ES-I3 (cell line): ENCODE data around the gene PLPP7.

Experiments used
- H3K36me3 ChIP-seq: 2 replicates; pipeline ENCODE4 v1.6.1; 2013; ENCODE audit warnings: mild to moderate bottlenecking, low read length, control low read depth, moderate library complexity; ENCODE audit not compliant: insufficient read depth
- H3K4me1 ChIP-seq: 2 replicates; pipeline ENCODE4 v1.6.1; 2013; ENCODE audit warnings: mild to moderate bottlenecking, control low read depth, low read length; ENCODE audit not compliant: insufficient read depth
- H3K9ac ChIP-seq: 2 replicates; pipeline ENCODE4 v1.6.1; 2013; ENCODE audit warnings: low read depth, mild to moderate bottlenecking, low read length, moderate library complexity
- H3K9me3 ChIP-seq: 2 replicates; pipeline ENCODE4 v1.6.1; 2013; ENCODE audit warnings: mild to moderate bottlenecking, low read length, moderate library complexity; ENCODE audit not compliant: control insufficient read depth, insufficient read depth

Gene PLPP7

DNA sequence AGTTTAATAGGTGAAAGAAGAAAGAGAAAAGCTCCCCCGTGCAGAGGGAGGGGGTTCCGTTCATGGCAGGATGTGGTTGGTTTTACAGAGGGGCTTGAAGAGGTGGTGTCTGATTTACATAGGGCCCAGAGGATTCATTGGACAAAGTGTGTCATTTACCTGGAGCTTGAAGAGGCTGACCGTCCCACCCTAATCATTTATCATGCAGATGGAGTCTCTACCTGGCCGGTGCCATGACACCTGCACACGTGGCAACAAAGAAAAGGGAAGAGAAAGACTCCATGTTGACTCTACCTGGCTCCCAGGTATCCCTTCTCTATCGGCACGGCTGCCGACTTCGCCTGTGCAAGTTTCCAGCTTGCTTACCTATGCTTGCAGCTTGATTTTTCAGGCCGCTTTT lies 69.0 kb downstream of the PLPP7 start:
- no peaks in the 10 kb centered on the region for H3K36me3 ChIP-seq
- H3K9ac ChIP-seq = no peak overlapping the region
- peaks cover 21% of the 10 kb centered on the region for H3K4me1 ChIP-seq
- no peaks in the 10 kb centered on the region for H3K9me3 ChIP-seq
